Right lobe of liver (tissue), 6 donors: ENCODE results near the gene CD81. TPM values are rescaled to one million over a fixed set of nuclear protein-coding genes. Genes with fewer than 3 reads are reported as not detected.

Experiments used
- ATAC-seq, 4 donors: fragments of 200-7000 bp; cut with Tn5 transposase; one replicate each; pipeline ENCODE4 v1.9.1; 2020; ENCODE audit warnings: mild to moderate bottlenecking in 4 of 4, moderate library complexity in 4 of 4
- DNase-seq, 3 donors: peaks; one replicate each; pipeline ENCODE4 v3.0.0-alpha.2; 2020
- H3K27ac ChIP-seq, 3 donors: fragments of 200-600 bp; one replicate each; pipeline ENCODE4 v1.8.0; 2022
- H3K27me3 ChIP-seq, 2 donors: fragments of 200-600 bp; one replicate each; pipeline ENCODE4 v1.8.0; 2022
- H3K36me3 ChIP-seq, 4 donors: fragments of 200-600 bp; sonication (generic) in 1 of 4; one replicate each; pipeline versions ENCODE4 v1.5.1 to v1.8.0; 2017 to 2022; ENCODE audit warnings: control low read depth in 1 of 4
- H3K4me1 ChIP-seq, 4 donors: fragments of 200-600 bp; sonication (generic) in 1 of 4; one replicate each; pipeline versions ENCODE4 v1.5.1 to v1.8.0; 2017 to 2022; ENCODE audit warnings: control low read depth in 1 of 4
- H3K4me3 ChIP-seq, 3 donors: fragments of 200-600 bp; one replicate each; pipeline ENCODE4 v1.8.0; 2022
- H3K9me3 ChIP-seq, 4 donors: fragments of 200-600 bp; sonication (generic) in 1 of 4; one replicate each; pipeline versions ENCODE4 v1.5.1 to v1.8.0; 2017 to 2022; ENCODE audit warnings: control low read depth in 1 of 4
- POLR2A ChIP-seq: fragments of 450-650 bp; IDR thresholded peaks from one replicate; pipeline ENCODE4 v1.6.1; 2017; ENCODE audit warnings: antibody characterized with exemption, mild to moderate bottlenecking
- WGBS: methylation state at CpG from one replicate; pipeline ENCODE4 v1.1.6; 2018; ENCODE audit warnings: low coverage, low lambda C conversion rate; ENCODE audit not compliant: insufficient coverage; ENCODE audit errors: missing lambda C conversion rate; 5-methylcytosine and 5-hydroxymethylcytosine counted together
- intact Hi-C, 2 donors: fragments of 100-400 bp; cut with DNase I; formaldehyde crosslinking; loops; one replicate each; pipeline versions ENCODE4 v1.11.2 to v1.14.1; 2022
- total RNA-seq, 6 experiments: library from RNA; depleted of rRNA in 2 of 6; stranded (reverse); fragments of >200 nt in 2 of 6; fragmentation: NEBNext Ultra II Directional in 3 of 6; extraction: Animal tissue kit (Norgen Biotek cat#: 25700) in 3 of 6; gene quantifications; one replicate each; pipeline versions ENCODE4 v1.1.0 to v1.2.4, GENCODE V29; 2016 to 2023
- TF ChIP-seq, protein P1 (sequence below), 4 donors: fragments of 200-600 bp in 3 of 4; fragments of 450-650 bp in 1 of 4; IDR thresholded peaks; one replicate each; pipeline versions ENCODE4 v1.5.1 to v1.8.0; 2016 to 2022; ENCODE audit warnings: antibody characterized with exemption in 4 of 4, mild to moderate bottlenecking in 2 of 4
- donor health status: DM: no; HTN: yes; CAD: no.
- donor health status: DM: no; HTN: no; CAD: no.
- donor health status: DM: no; HTN: no; CAD: no.
- donor health status: DM: no; HTN: yes; CAD: no.
- donor health status: DM: no; HTN: yes; CAD: no.

Gene CD81
- total RNA-seq, 6 experiments from 2014 or later, result 433 to 721 (median 528) TPM

DNA sequence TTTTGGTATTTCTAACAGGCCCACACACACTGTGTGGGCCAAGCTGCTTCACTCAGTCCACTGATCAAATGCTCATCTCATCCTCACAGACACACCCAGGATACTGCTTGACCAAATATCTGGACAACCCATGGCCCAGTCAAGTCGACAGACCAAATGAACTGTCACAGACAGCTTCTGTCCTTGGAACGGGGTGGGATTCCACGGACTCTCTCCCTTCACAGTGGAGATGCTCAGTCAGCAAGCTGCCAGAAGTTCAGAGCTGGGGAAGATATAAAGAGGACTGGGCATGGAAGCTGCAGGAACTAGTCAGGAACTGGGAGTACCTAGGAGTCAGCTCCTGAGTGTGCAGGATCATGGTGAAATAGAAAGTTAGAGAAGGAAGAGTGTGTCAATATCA, 34.6 kb upstream of the CD81 start:
- H3K4me3 ChIP-seq, result no peak overlapping the region
- intact Hi-C loops, result no loop called here
- TF ChIP-seq POLR2A, result no peak
- TF ChIP-seq, protein P1, sequence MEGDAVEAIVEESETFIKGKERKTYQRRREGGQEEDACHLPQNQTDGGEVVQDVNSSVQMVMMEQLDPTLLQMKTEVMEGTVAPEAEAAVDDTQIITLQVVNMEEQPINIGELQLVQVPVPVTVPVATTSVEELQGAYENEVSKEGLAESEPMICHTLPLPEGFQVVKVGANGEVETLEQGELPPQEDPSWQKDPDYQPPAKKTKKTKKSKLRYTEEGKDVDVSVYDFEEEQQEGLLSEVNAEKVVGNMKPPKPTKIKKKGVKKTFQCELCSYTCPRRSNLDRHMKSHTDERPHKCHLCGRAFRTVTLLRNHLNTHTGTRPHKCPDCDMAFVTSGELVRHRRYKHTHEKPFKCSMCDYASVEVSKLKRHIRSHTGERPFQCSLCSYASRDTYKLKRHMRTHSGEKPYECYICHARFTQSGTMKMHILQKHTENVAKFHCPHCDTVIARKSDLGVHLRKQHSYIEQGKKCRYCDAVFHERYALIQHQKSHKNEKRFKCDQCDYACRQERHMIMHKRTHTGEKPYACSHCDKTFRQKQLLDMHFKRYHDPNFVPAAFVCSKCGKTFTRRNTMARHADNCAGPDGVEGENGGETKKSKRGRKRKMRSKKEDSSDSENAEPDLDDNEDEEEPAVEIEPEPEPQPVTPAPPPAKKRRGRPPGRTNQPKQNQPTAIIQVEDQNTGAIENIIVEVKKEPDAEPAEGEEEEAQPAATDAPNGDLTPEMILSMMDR (IDR thresholded peaks at IDR 0.05), result no peak
- no peaks in the 10 kb centered on the region for H3K27me3 ChIP-seq
- peaks cover 0 to 7% (median 3%) of the 10 kb centered on the region in 4 donors for H3K4me1 ChIP-seq
- no peak overlapping the region for H3K27ac ChIP-seq
- ATAC-seq (no peak), DNase-seq (no peak)
- H3K9me3 ChIP-seq, result no peaks in the 10 kb centered on the region
- whole genome bisulfite sequencing, result no CpG with 5 or more reads among the region's 3 CpGs
- no peaks in the 10 kb centered on the region for H3K36me3 ChIP-seq

DNA sequence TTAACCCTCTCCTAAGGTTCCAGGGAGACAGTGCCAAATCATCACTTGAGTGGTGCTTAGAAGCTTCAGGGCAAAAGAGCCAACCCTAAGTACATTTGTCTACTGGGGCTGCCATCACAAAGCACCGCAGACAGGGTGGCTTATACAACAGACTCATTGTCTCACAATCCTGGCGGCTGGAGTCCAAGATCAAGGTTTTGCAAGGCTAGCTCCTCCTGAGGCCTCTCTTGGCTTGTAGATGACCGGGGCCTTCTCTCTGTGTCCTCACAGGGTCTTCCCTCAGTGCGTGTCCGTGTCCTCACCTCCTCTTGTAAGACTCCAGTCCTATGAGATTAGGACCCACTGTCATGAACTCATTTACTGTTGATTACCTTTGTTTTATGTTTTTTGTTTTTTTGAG, 34.1 kb upstream of the CD81 start:
- Histone ChIP-seq H3K27me3 (no peaks in the 10 kb centered on the region), H3K4me1 (peaks cover 0 to 11% (median 5%) of the 10 kb centered on the region in 4 donors), H3K9me3 (no peaks in the 10 kb centered on the region), H3K4me3 (no peak overlapping the region), H3K36me3 (no peaks in the 10 kb centered on the region), H3K27ac (no peak overlapping the region)
- TF ChIP-seq POLR2A, result no peak
- TF ChIP-seq, protein P1 (IDR thresholded peaks at IDR 0.05), result no peak
- intact Hi-C loops, result no loop called here
- no peak for ATAC-seq
- no peak for DNase-seq
- WGBS, result 79% methylated on average over 4 of the region's 5 CpGs

DNA sequence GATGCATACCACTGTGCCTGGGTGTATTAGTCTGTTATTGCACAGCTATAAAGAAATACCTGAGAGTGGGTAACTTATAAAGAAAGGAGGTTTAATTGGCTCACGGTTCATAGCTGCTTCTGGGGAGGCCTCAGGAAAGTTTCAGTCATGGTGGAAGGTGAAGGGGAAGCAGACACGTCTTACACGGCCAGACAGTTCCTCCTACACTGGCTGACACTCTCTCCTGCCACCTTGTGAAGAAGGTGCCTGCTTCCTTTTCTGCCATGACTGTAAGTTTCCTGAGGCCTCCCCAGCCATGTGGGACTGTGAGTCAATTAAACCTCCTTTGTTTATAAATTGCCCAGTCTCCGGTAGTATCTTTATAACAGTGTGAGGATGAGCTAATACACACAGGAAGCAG, 33.6 kb upstream of the CD81 start:
- no peaks in the 10 kb centered on the region for H3K27me3 ChIP-seq
- no peak overlapping the region for H3K4me3 ChIP-seq
- H3K4me1 ChIP-seq, result peaks cover 0 to 13% (median 6%) of the 10 kb centered on the region in 4 donors
- intact Hi-C loops, result no loop called here
- DNase-seq (no peak), ATAC-seq (no peak)
- no peak overlapping the region for H3K27ac ChIP-seq
- H3K36me3 ChIP-seq, result no peaks in the 10 kb centered on the region
- TF ChIP-seq POLR2A, result no peak
- H3K9me3 ChIP-seq, result no peaks in the 10 kb centered on the region
- 71% methylated on average over 3 of the region's 4 CpGs for WGBS

DNA sequence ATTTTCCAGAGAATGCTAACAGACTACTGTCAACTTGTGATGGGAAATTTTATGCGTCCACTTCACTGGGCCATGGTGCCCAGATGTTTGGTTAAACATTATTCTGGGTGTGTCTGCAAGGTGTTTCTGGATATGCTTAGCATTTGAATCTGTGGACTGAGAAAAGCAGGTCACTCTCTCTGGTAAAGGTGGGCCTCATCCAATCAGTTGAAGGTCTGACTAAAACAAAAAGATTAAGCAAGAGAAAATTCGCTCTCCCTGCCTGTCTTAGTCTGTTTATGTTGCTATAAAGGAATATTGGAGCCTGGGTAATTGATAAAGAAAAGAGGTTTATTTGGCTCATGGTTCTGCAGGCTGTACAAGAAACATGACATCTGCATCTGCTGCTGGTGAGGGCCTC, 32.1 kb upstream of the CD81 start:
- Histone ChIP-seq H3K4me1 (peaks cover 0 to 13% (median 6%) of the 10 kb centered on the region in 4 donors), H3K36me3 (no peaks in the 10 kb centered on the region), H3K9me3 (no peaks in the 10 kb centered on the region), H3K27ac (no peak overlapping the region), H3K27me3 (no peaks in the 10 kb centered on the region), H3K4me3 (no peak overlapping the region)
- TF ChIP-seq POLR2A, result no peak
- TF ChIP-seq, protein P1 (IDR thresholded peaks at IDR 0.05), result no peak
- 79% methylated on average over 2 of the region's 2 CpGs for WGBS
- DNase-seq (no peak), ATAC-seq (no peak)
- intact Hi-C loops, result no loop called here

DNA sequence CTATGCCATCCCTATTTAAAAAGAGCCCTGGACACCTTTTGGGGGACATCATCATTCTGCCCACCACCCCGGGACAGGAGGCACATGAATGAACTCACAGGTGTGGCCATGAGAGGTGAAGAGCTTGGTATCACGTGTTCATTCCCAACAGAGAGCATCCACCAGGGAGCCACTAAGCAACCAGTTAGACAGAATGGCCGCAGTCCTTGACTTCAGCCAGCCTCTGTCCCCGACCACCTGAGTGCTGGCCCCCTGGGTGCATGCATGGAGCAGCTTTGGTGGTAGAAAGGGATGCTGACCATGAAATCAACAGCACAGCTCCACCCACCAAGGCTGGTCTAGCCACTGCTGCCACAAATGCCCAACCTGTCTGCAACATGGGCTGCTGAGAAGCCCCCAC, 31.1 kb upstream of the CD81 start:
- no peak overlapping the region for H3K27ac ChIP-seq
- H3K36me3 ChIP-seq, result no peaks in the 10 kb centered on the region
- TF ChIP-seq, protein P1 (IDR thresholded peaks at IDR 0.05), result no peak
- TF ChIP-seq POLR2A, result no peak
- DNase-seq (no peak), ATAC-seq (no peak)
- H3K27me3 ChIP-seq, result no peaks in the 10 kb centered on the region
- H3K9me3 ChIP-seq, result no peaks in the 10 kb centered on the region
- peaks cover 0 to 13% (median 6%) of the 10 kb centered on the region in 4 donors for H3K4me1 ChIP-seq
- H3K4me3 ChIP-seq, result no peak overlapping the region
- WGBS, result no CpG with 5 or more reads among the region's 4 CpGs
- intact Hi-C loops, result no loop called here
